A549 (cell line): ENCODE data around the gene SLC6A19.

Experiments
- CBX2 ChIP-seq: fragments of 200-600 bp; sonication (generic); IDR thresholded peaks from 2 replicates; pipeline ENCODE4 v1.6.1; 2016; ENCODE audit warnings: low read depth, mild to moderate bottlenecking, borderline replicate concordance
- CHD4 ChIP-seq: fragments of 200-600 bp; sonication (generic); IDR thresholded peaks from 2 replicates; pipeline ENCODE4 v1.6.1; 2016; ENCODE audit warnings: antibody characterized with exemption, mild to moderate bottlenecking, borderline replicate concordance
- EP300 ChIP-seq, 2 experiments: fragments of >200 bp; sonication (Bioruptor Twin); formaldehyde crosslinking; IDR thresholded peaks; 2 replicates in 1 of 2; 3 replicates in 1 of 2; pipeline ENCODE4 v1.6.1; 2016 to 2017
- GATA3 ChIP-seq: IDR thresholded peaks from 2 replicates; pipeline ENCODE4 v1.6.1; 2012; ENCODE audit warnings: borderline replicate concordance
- JUN ChIP-seq, 2 experiments: fragments of >200 bp; sonication (Bioruptor Twin); formaldehyde crosslinking; IDR thresholded peaks; 2 replicates in 1 of 2; 3 replicates in 1 of 2; pipeline ENCODE4 v1.6.1; 2016 to 2017
- JUNB ChIP-seq: fragments of >200 bp; sonication (Bioruptor Twin); formaldehyde crosslinking; IDR thresholded peaks from 2 replicates; pipeline ENCODE4 v1.6.1; 2016
- KDM1A ChIP-seq: fragments of 200-600 bp; sonication (generic); IDR thresholded peaks from 2 replicates; pipeline ENCODE4 v1.6.1; 2016; ENCODE audit warnings: low read depth, mild to moderate bottlenecking
- MAFK ChIP-seq: fragments of 450-650 bp; IDR thresholded peaks from 2 replicates; pipeline ENCODE4 v1.6.1; 2014; ENCODE audit not compliant: partially characterized antibody
- POLR2A ChIP-seq: IDR thresholded peaks from 2 replicates; pipeline ENCODE4 v1.6.1; 2012; ENCODE audit warnings: mild to moderate bottlenecking, low read length
- RAD21 ChIP-seq, 2 experiments: fragments of >200 bp in 1 of 2; sonication (Bioruptor Twin) in 1 of 2; formaldehyde crosslinking in 1 of 2; IDR thresholded peaks in 1 of 2; conservative IDR thresholded peaks in 1 of 2; 2 replicates in 1 of 2; 3 replicates in 1 of 2; pipeline ENCODE4 v1.6.1; 2012 to 2018; ENCODE audit warnings: inconsistent platforms in 1 of 2
- RCOR1 ChIP-seq: fragments of 150-350 bp; IDR thresholded peaks from 2 replicates; pipeline ENCODE4 v1.6.1; 2014; ENCODE audit warnings: antibody characterized with exemption, low read length, low read depth
- RFX5 ChIP-seq: fragments of 450-650 bp; IDR thresholded peaks from 2 replicates; pipeline ENCODE4 v1.7.1; 2014; ENCODE audit warnings: antibody characterized with exemption, mild to moderate bottlenecking, moderate library complexity
- TF ChIP-seq, protein P1 (sequence below): fragments of >200 bp; sonication (Bioruptor Twin); formaldehyde crosslinking; IDR thresholded peaks from 3 replicates; pipeline ENCODE4 v1.5.1; 2016

DNA sequence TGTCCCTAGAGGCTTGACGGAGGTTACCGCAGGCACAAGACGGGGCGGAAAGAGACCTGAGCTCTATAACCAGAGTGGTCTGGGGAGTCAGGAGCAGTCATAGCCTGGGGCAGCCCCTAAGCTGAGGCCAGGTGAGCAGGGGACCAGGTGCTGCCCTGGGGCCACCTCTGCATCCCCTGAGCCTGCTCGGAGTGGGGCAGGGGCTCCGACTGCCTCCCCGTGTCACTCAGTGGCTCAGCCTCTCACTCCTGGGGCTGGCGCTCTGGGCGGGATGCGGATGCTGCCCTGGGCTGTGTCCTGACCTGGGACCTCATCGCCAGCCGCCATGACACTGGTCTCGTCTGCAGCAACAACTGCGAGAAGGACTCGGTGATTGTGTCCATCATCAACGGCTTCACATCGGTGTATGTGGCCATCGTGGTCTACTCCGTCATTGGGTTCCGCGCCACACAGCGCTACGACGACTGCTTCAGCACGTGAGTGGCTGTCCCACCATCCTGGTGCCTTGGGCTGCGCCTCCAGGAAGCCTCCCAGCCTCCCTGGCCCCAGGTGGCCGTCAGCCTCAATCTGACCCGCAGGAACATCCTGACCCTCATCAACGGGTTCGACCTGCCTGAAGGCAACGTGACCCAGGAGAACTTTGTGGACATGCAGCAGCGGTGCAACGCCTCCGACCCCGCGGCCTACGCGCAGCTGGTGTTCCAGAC is 15.0 kb downstream of the SLC6A19 start:
- TF ChIP-seq, protein P1, sequence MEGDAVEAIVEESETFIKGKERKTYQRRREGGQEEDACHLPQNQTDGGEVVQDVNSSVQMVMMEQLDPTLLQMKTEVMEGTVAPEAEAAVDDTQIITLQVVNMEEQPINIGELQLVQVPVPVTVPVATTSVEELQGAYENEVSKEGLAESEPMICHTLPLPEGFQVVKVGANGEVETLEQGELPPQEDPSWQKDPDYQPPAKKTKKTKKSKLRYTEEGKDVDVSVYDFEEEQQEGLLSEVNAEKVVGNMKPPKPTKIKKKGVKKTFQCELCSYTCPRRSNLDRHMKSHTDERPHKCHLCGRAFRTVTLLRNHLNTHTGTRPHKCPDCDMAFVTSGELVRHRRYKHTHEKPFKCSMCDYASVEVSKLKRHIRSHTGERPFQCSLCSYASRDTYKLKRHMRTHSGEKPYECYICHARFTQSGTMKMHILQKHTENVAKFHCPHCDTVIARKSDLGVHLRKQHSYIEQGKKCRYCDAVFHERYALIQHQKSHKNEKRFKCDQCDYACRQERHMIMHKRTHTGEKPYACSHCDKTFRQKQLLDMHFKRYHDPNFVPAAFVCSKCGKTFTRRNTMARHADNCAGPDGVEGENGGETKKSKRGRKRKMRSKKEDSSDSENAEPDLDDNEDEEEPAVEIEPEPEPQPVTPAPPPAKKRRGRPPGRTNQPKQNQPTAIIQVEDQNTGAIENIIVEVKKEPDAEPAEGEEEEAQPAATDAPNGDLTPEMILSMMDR = no peak
- TF ChIP-seq CHD4 = no peak
- TF ChIP-seq POLR2A = no peak
- no peak for TF ChIP-seq JUN (IDR thresholded peaks at IDR 0.05)
- TF ChIP-seq MAFK = no peak
- TF ChIP-seq CBX2 = no peak
- TF ChIP-seq RAD21 (conservative IDR thresholded peaks at IDR 0.05 in 1 of 2, IDR thresholded peaks at IDR 0.05 in 1 of 2) = no peak
- TF ChIP-seq GATA3 = no peak
- no peak for TF ChIP-seq KDM1A
- TF ChIP-seq RCOR1 = no peak
- TF ChIP-seq RFX5 = no peak
- TF ChIP-seq JUNB = no peak
- no peak for TF ChIP-seq EP300 (IDR thresholded peaks at IDR 0.05)
